HL-60 (cell line): Measurements from ENCODE around the gene QRFP.

Experiments
- GABPA ChIP-seq: IDR thresholded peaks from 2 replicates; pipeline ENCODE4 v1.6.1; 2012; ENCODE audit warnings: low read depth
- POLR2AphosphoS5 ChIP-seq: IDR thresholded peaks from 2 replicates; pipeline ENCODE4 v1.6.1; 2012; ENCODE audit warnings: low read depth
- TF ChIP-seq, protein P1 (sequence below): IDR thresholded peaks from one replicate; pipeline ENCODE4 v1.5.1; 2011; ENCODE audit warnings: low read length, control low read depth, inconsistent platforms; ENCODE audit not compliant: insufficient read depth

DNA sequence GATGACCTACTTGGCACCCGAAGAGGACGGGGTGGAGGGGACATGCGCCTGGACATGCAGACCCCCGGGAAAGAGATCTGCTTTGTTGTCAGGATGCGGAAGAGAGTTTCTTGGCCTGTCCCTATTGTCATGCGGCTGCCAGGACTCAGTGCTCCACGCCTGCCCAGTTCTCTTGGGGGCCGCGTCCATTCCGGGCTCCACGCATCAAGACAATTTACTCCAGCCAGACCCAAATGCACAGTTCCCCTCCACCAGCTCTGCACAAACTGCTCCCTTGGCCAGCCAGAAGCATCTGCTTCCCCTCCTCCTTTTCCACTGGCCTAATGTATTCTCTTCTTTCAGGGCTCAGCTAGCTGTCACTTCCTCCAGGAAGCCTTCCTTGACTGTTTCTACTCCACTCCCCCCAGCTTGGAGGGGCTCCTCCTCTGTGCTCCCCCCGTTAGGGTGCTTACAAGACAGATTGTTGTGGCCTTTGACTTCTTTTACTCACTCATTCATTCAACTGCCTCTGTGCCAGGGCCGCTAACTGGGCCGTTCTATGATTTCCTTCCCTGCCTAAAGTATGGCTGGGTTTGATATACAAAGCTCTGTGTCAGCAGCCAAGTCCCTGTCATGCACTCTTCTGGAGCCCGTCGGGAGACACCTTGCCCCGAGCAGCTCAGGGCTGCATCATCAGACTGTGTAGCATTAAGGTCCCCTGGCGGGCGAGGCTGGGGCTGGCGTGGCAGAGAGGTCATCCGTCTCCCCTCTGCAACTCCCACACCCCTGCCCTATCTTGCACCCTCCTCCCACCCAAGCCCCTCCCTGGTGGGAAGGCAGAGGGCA, 35.9 kb upstream of the QRFP start:
- TF ChIP-seq, protein P1, sequence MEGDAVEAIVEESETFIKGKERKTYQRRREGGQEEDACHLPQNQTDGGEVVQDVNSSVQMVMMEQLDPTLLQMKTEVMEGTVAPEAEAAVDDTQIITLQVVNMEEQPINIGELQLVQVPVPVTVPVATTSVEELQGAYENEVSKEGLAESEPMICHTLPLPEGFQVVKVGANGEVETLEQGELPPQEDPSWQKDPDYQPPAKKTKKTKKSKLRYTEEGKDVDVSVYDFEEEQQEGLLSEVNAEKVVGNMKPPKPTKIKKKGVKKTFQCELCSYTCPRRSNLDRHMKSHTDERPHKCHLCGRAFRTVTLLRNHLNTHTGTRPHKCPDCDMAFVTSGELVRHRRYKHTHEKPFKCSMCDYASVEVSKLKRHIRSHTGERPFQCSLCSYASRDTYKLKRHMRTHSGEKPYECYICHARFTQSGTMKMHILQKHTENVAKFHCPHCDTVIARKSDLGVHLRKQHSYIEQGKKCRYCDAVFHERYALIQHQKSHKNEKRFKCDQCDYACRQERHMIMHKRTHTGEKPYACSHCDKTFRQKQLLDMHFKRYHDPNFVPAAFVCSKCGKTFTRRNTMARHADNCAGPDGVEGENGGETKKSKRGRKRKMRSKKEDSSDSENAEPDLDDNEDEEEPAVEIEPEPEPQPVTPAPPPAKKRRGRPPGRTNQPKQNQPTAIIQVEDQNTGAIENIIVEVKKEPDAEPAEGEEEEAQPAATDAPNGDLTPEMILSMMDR, result no peak
- no peak for TF ChIP-seq POLR2AphosphoS5
- no peak for TF ChIP-seq GABPA
